HFFc6 (cell line): ENCODE measurements around the gene MYO3B. TPM values are rescaled to one million over a fixed set of nuclear protein-coding genes. Genes with fewer than 3 reads are reported as not detected.
"Not testable (repeated sequence)": the region's sequence is repeated elsewhere in the genome, so short reads cannot be mapped to it uniquely, and the experiment has no call there.

ENCODE experiments used
- DNase-seq: peaks from one replicate; pipeline ENCODE4 v3.0.0-alpha.2; 2018
- H3K27ac Mint-ChIP-seq: 2 replicates; pipeline ENCODE4 v1.8.0; 2020; ENCODE audit warnings: mild to moderate bottlenecking, mixed read lengths
- H3K27me3 Mint-ChIP-seq: 2 replicates; pipeline ENCODE4 v1.8.0; 2021; ENCODE audit warnings: mild to moderate bottlenecking, moderate library complexity, mixed read lengths; ENCODE audit not compliant: insufficient read depth
- H3K36me3 Mint-ChIP-seq: 2 replicates; pipeline ENCODE4 v1.8.0; 2021; ENCODE audit warnings: low read depth, mixed read lengths
- H3K4me1 Mint-ChIP-seq: 2 replicates; pipeline ENCODE4 v1.8.0; 2020; ENCODE audit warnings: low read depth, mixed read lengths
- H3K4me3 Mint-ChIP-seq: 2 replicates; pipeline ENCODE4 v1.8.0; 2020; ENCODE audit warnings: mild to moderate bottlenecking, moderate library complexity, mixed read lengths
- H3K9me3 Mint-ChIP-seq: 2 replicates; pipeline ENCODE4 v1.8.0; 2020; ENCODE audit warnings: mild to moderate bottlenecking, mixed read lengths
- CTCF ChIP-seq: fragments of 200-600 bp; sonication (generic); IDR thresholded peaks from 2 replicates; pipeline ENCODE4 v1.5.0; 2021; ENCODE audit warnings: antibody characterized with exemption, mild to moderate bottlenecking
- total RNA-seq, 6 experiments: library from RNA; stranded (reverse); fragmentation: NEBNext Ultra II Directional; extraction: Animal tissue kit (Norgen Biotek cat#: 25700); gene quantifications; 2 replicates in 1 of 6; 3 replicates in 5 of 6; pipeline ENCODE4 v1.2.3, GENCODE V29; 2021

MYO3B gene
- total RNA-seq, 6 experiments from 2014 or later: not detected

GRCh38 chr2:170341684-170342623 lies 164.0 kb downstream of the MYO3B start:
- Mint-ChIP-seq H3K4me3 (no peak overlapping the region), H3K4me1 (no peaks in the 10 kb centered on the region), H3K9me3 (no peaks in the 10 kb centered on the region), H3K27me3 (no peaks in the 10 kb centered on the region), H3K27ac (no peak overlapping the region), H3K36me3 (no peaks in the 10 kb centered on the region)
- no peak for DNase-seq
- TF ChIP-seq CTCF: no peak

- Mint-ChIP-seq H3K9me3 (no peaks in the 10 kb centered on the region), H3K27me3 (peaks cover 3% of the 10 kb centered on the region; the same call in 1 of the 2 replicates), H3K36me3 (no peaks in the 10 kb centered on the region), H3K27ac (no peak overlapping the region), H3K4me1 (no peaks in the 10 kb centered on the region), H3K4me3 (no peak overlapping the region)
- no peak for DNase-seq
- no peak for TF ChIP-seq CTCF
Measured at GRCh38 chr2:170344663-170345346, 166.9 kb downstream of the MYO3B start.

GRCh38 chr2:170345607-170346006 lies 167.7 kb downstream of the MYO3B start:
- Mint-ChIP-seq H3K27me3 (peaks cover 3% of the 10 kb centered on the region; the same call in 1 of the 2 replicates), H3K4me3 (no peak overlapping the region), H3K27ac (no peak overlapping the region), H3K36me3 (no peaks in the 10 kb centered on the region), H3K4me1 (no peaks in the 10 kb centered on the region), H3K9me3 (no peaks in the 10 kb centered on the region)
- no peak for DNase-seq
- no peak for TF ChIP-seq CTCF

GRCh38 chr2:170349269-170349668 lies 171.3 kb downstream of the MYO3B start:
- H3K27ac Mint-ChIP-seq, H3K9me3 Mint-ChIP-seq, DNase-seq, H3K36me3 Mint-ChIP-seq, H3K4me1 Mint-ChIP-seq, H3K27me3 Mint-ChIP-seq, H3K4me3 Mint-ChIP-seq: not testable (repeated sequence)

GRCh38 chr2:170350929-170351826 lies 173.2 kb downstream of the MYO3B start:
- TF ChIP-seq CTCF: no peak
- peaks cover 3% of the 10 kb centered on the region; the same call in 1 of the 2 replicates for H3K27me3 Mint-ChIP-seq
- no peak overlapping the region for H3K4me3 Mint-ChIP-seq
- DNase-seq: no peak
- no peaks in the 10 kb centered on the region for H3K9me3 Mint-ChIP-seq
- no peaks in the 10 kb centered on the region for H3K4me1 Mint-ChIP-seq
- no peaks in the 10 kb centered on the region for H3K36me3 Mint-ChIP-seq
- no peak overlapping the region for H3K27ac Mint-ChIP-seq
